GM10266 (cell line): ENCODE data around the gene TERT.

Source experiments
- DNase-seq: peaks from one replicate; pipeline ENCODE4 v3.0.0; 2012; ENCODE audit errors: extremely low spot score
- CTCF ChIP-seq: IDR thresholded peaks from 2 replicates; pipeline ENCODE4 v1.5.1; 2012; ENCODE audit warnings: mild to moderate bottlenecking, low read depth; ENCODE audit not compliant: control insufficient read depth, insufficient read depth; ENCODE audit errors: missing control alignments

Gene TERT

GRCh38 chr5:1312993-1313833, 18.3 kb upstream of the TERT start:
- no peak for TF ChIP-seq CTCF
- DNase-seq = peak; percentile 70

GRCh38 chr5:1312206-1312605, 17.3 kb upstream of the TERT start:
- no peak for TF ChIP-seq CTCF
- DNase-seq = no peak

- DNase-seq = no peak
- no peak for TF ChIP-seq CTCF
Measured at GRCh38 chr5:1311439-1312055, 16.7 kb upstream of the TERT start.

- no peak for TF ChIP-seq CTCF
- no peak for DNase-seq
Measured at GRCh38 chr5:1310118-1310517, 15.2 kb upstream of the TERT start.

GRCh38 chr5:1304033-1304432, 9.2 kb upstream of the TERT start:
- DNase-seq = no peak
- TF ChIP-seq CTCF = no peak

- TF ChIP-seq CTCF = no peak
- DNase-seq = no peak
Measured at GRCh38 chr5:1302258-1302657, 7.4 kb upstream of the TERT start.

GRCh38 chr5:1300581-1301083, 5.8 kb upstream of the TERT start:
- DNase-seq = no peak
- TF ChIP-seq CTCF = no peak
